SK-N-SH (cell line): ENCODE data around the gene PRDX1. TPM values are rescaled to one million over a fixed set of nuclear protein-coding genes. Genes with fewer than 3 reads are reported as not detected.
"Not testable (repeated sequence)": the region's sequence is repeated elsewhere in the genome, so short reads cannot be mapped to it uniquely, and the experiment has no call there.

Source experiments
- CTCF ChIA-PET: fragments of 300-600, 350-600 bp; formaldehyde crosslinking; extraction: SDS; loops from one replicate; lab custom pipeline; 2021; lab: Yijun Ruan, JAX
- POLR2A ChIA-PET: fragments of 350-600 bp; sonication (Branson Sonifier 250); formaldehyde crosslinking; extraction: SDS; loops from one replicate; lab custom pipeline; 2020; ENCODE audit warnings: antibody characterized with exemption, inconsistent platforms; lab: Yijun Ruan, JAX
- DNase-seq: peaks from one replicate; pipeline ENCODE4 v3.0.0; 2012
- H2AFZ ChIP-seq: fragments of 200-600 bp; sonication (generic); 2 replicates; pipeline ENCODE4 v1.8.1; 2016; ENCODE audit warnings: antibody characterized with exemption, mild to moderate bottlenecking, low read depth
- H3F3A ChIP-seq: fragments of 200-600 bp; sonication (generic); replicated peaks from 2 replicates; pipeline ENCODE3; 2016; ENCODE audit warnings: antibody characterized with exemption, mild to moderate bottlenecking; ENCODE audit not compliant: insufficient read depth
- H3K27ac ChIP-seq, 2 experiments: fragments of 200-500 bp in 1 of 2; fragments of 200-600 bp in 1 of 2; sonication (Bioruptor generic) in 1 of 2; sonication (generic), shearing (Covaris generic) in 1 of 2; 2 replicates each; pipeline versions ENCODE4 v1.5.1 to v1.6.1; 2014 to 2016; ENCODE audit warnings: low read depth in 2 of 2, inconsistent platforms in 1 of 2, low read length in 1 of 2, mild to moderate bottlenecking in 1 of 2, mixed read lengths in 1 of 2
- H3K27me3 ChIP-seq: fragments of 200-600 bp; sonication (generic), shearing (Covaris generic); 2 replicates; pipeline ENCODE4 v1.6.1; 2016; ENCODE audit warnings: mixed run types; ENCODE audit not compliant: insufficient read depth
- H3K36me3 ChIP-seq, 2 experiments: fragments of 200-500 bp in 1 of 2; fragments of 200-600 bp in 1 of 2; sonication (Bioruptor generic) in 1 of 2; sonication (generic) in 1 of 2; replicated peaks in 1 of 2; 2 replicates each; pipeline versions ENCODE3 to v1.5.1; 2014 to 2016; ENCODE audit warnings: low read length in 1 of 2, mild to moderate bottlenecking in 1 of 2; ENCODE audit not compliant: insufficient read depth in 2 of 2, control insufficient read depth in 1 of 2
- H3K4me1 ChIP-seq, 2 experiments: fragments of 200-500 bp in 1 of 2; fragments of 200-600 bp in 1 of 2; sonication (Bioruptor generic) in 1 of 2; sonication (generic), shearing (Covaris generic) in 1 of 2; 2 replicates each; pipeline versions ENCODE4 v1.5.1 to v1.6.1; 2014 to 2016; ENCODE audit warnings: low read depth in 1 of 2, low read length in 1 of 2, mixed run types in 1 of 2; ENCODE audit not compliant: insufficient read depth in 2 of 2, control insufficient read depth in 1 of 2
- H3K4me2 ChIP-seq: fragments of 200-600 bp; sonication (generic), shearing (Covaris generic); 2 replicates; pipeline ENCODE4 v1.6.1; 2017; ENCODE audit warnings: mixed run types
- H3K4me3 ChIP-seq, 2 experiments: fragments of 200-500 bp in 1 of 2; fragments of 200-600 bp in 1 of 2; sonication (Bioruptor generic) in 1 of 2; sonication (generic), shearing (Covaris generic) in 1 of 2; 2 replicates each; pipeline versions ENCODE4 v1.5.1 to v1.8.1; 2014 to 2016; ENCODE audit warnings: low read depth in 2 of 2, inconsistent platforms in 1 of 2, low read length in 1 of 2, mild to moderate bottlenecking in 1 of 2, mixed read lengths in 1 of 2, moderate library complexity in 1 of 2
- H3K79me2 ChIP-seq: fragments of 200-600 bp; sonication (generic); 2 replicates; pipeline ENCODE4 v1.8.1; 2017; ENCODE audit warnings: mild to moderate bottlenecking; ENCODE audit not compliant: insufficient read depth
- H3K9ac ChIP-seq: fragments of 200-600 bp; sonication (generic); 2 replicates; pipeline ENCODE4 v1.6.1; 2017; ENCODE audit warnings: mixed run types
- H3K9me2 ChIP-seq: fragments of 200-600 bp; sonication (generic); 2 replicates; pipeline ENCODE4 v1.6.1; 2017; ENCODE audit warnings: mixed run types
- H3K9me3 ChIP-seq: fragments of 200-600 bp; sonication (generic); 2 replicates; pipeline ENCODE4 v1.6.1; 2017; ENCODE audit warnings: mixed run types, mild to moderate bottlenecking, moderate library complexity
- H4K20me1 ChIP-seq: fragments of 200-600 bp; sonication (generic); 2 replicates; pipeline ENCODE4 v1.6.1; 2017; ENCODE audit warnings: mild to moderate bottlenecking, mixed run types; ENCODE audit not compliant: insufficient read depth
- CHD2 ChIP-seq: fragments of 150-350 bp; IDR thresholded peaks from 2 replicates; pipeline ENCODE4 v1.6.1; 2018; ENCODE audit warnings: low read length; ENCODE audit not compliant: partially characterized antibody
- EP300 ChIP-seq, 2 experiments: IDR thresholded peaks; 2 replicates each; pipeline versions ENCODE4 v1.4.0 to v1.6.1; 2012; ENCODE audit warnings: borderline replicate concordance in 1 of 2, low read depth in 1 of 2, low read length in 1 of 2
- FOSL2 ChIP-seq: IDR thresholded peaks from 2 replicates; pipeline ENCODE4 v1.4.0; 2012; ENCODE audit warnings: low read depth, mild to moderate bottlenecking, moderate library complexity, borderline replicate concordance
- FOXJ3 ChIP-seq: sonication (generic); formaldehyde crosslinking; IDR thresholded peaks from 2 replicates; pipeline ENCODE4 v1.5.1; 2020; ENCODE audit warnings: mild to moderate bottlenecking, missing genetic modification reagents
- GABPA ChIP-seq: IDR thresholded peaks from 2 replicates; pipeline ENCODE4 v1.4.0; 2012; ENCODE audit warnings: low read depth, mild to moderate bottlenecking
- GATA2 ChIP-seq: sonication (generic); formaldehyde crosslinking; IDR thresholded peaks from 2 replicates; pipeline ENCODE4 v1.5.0; 2020; ENCODE audit warnings: mild to moderate bottlenecking, missing genetic modification reagents
- NRF1 ChIP-seq: IDR thresholded peaks from 2 replicates; pipeline ENCODE4 v1.6.1; 2012; ENCODE audit warnings: low read depth, mild to moderate bottlenecking, low read length
- RFX5 ChIP-seq: IDR thresholded peaks from 2 replicates; pipeline ENCODE4 v1.6.1; 2012; ENCODE audit warnings: mild to moderate bottlenecking, improper control_type of control experiment, low read length
- SIN3A ChIP-seq: IDR thresholded peaks from 2 replicates; pipeline ENCODE4 v1.6.1; 2012; ENCODE audit warnings: low read depth, mild to moderate bottlenecking, low read length, moderate library complexity, borderline replicate concordance
- SMC3 ChIP-seq: IDR thresholded peaks from 2 replicates; pipeline ENCODE4 v1.6.1; 2012; ENCODE audit warnings: low read depth, low read length, improper control_type of control experiment
- YY1 ChIP-seq: IDR thresholded peaks from 2 replicates; pipeline ENCODE4 v1.4.0; 2012; ENCODE audit warnings: low read depth, mild to moderate bottlenecking
- WGBS: methylation state at CpG from one replicate; pipeline ENCODE4 v1.1.6; 2017; ENCODE audit warnings: low lambda C conversion rate; 5-methylcytosine and 5-hydroxymethylcytosine counted together
- polyA plus RNA-seq, 3 experiments: library from polyadenylated mRNA; depleted of rRNA; stranded (reverse); fragments of >200 nt; gene quantifications; 2 replicates each; pipeline ENCODE4 v1.2.3, GENCODE V29; 2012
- TF ChIP-seq, protein P1 (sequence below): IDR thresholded peaks from 2 replicates; pipeline ENCODE4 v1.4.0; 2012; ENCODE audit warnings: low read depth, borderline replicate concordance
- TF ChIP-seq, protein P2 (sequence below): IDR thresholded peaks from 2 replicates; pipeline ENCODE4 v1.4.0; 2012; ENCODE audit warnings: low read depth, borderline replicate concordance
- TF ChIP-seq, protein P3 (sequence below): IDR thresholded peaks from 2 replicates; pipeline ENCODE4; 2012
- TF ChIP-seq, protein P4 (sequence below): fragments of 150-350 bp; IDR thresholded peaks from 2 replicates; pipeline ENCODE4 v1.6.1; 2017; ENCODE audit warnings: antibody characterized with exemption, low read length, low read depth, borderline replicate concordance

Gene PRDX1
- polyA plus RNA-seq, 1 of the 3 experiments (the other 2 are of a cell fraction): 467 TPM

DNA sequence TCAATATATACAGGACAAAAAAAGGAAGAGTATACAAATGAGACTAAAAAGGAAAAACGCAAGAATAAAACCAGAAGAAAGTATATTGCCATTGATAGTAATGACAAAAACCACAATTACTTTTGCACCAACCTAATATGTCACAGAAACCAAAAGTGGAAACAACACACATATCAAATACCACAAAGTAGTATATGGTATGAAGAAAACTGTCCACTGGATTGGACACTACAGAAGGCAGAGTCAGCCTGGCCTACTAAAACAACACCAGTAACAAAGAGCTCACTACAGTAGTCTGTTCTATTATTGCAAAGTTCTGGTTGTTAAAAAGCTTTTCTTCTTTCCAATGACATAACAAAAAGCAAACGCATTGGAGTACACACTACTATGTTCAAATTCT, 48.4 kb downstream of the PRDX1 start:
- WGBS: 95% methylated on average over 2 of the region's 2 CpGs
- H3K27ac ChIP-seq: no peak overlapping the region
- no peak overlapping the region for H3K9ac ChIP-seq
- H3K4me2 ChIP-seq: no peak overlapping the region
- H3K79me2 ChIP-seq: no peaks in the 10 kb centered on the region
- no peak overlapping the region for H3K4me3 ChIP-seq
- no peaks in the 10 kb centered on the region for H3K9me2 ChIP-seq
- CTCF ChIA-PET: interaction anchor here (0.8 to 1.1 kb wide), 2 partner anchors 114 to 455 kb away, joined by 3 read pairs; no protein-coding TSS in a partner anchor
- H2AFZ ChIP-seq: no peak overlapping the region
- H3F3A ChIP-seq: no peaks in the 10 kb centered on the region
- no peaks in the 10 kb centered on the region for H3K9me3 ChIP-seq
- DNase-seq: no peak
- H3K36me3 ChIP-seq: no peaks in the 10 kb centered on the region
- no peaks in the 10 kb centered on the region for H3K4me1 ChIP-seq
- TF ChIP-seq, protein P1, sequence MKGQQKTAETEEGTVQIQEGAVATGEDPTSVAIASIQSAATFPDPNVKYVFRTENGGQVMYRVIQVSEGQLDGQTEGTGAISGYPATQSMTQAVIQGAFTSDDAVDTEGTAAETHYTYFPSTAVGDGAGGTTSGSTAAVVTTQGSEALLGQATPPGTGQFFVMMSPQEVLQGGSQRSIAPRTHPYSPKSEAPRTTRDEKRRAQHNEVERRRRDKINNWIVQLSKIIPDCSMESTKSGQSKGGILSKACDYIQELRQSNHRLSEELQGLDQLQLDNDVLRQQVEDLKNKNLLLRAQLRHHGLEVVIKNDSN: no peak
- TF ChIP-seq FOXJ3 (CRISPR knock-in tag) (no peak), EP300 (IDR thresholded peaks at IDR 0.05; ENCODE audit: borderline replicate concordance in 1 of 2, low read depth in 1 of 2, low read length in 1 of 2) (no peak), YY1 (no peak), SIN3A (no peak), FOSL2 (no peak), SMC3 (no peak), GABPA (no peak)
- TF ChIP-seq, protein P2, sequence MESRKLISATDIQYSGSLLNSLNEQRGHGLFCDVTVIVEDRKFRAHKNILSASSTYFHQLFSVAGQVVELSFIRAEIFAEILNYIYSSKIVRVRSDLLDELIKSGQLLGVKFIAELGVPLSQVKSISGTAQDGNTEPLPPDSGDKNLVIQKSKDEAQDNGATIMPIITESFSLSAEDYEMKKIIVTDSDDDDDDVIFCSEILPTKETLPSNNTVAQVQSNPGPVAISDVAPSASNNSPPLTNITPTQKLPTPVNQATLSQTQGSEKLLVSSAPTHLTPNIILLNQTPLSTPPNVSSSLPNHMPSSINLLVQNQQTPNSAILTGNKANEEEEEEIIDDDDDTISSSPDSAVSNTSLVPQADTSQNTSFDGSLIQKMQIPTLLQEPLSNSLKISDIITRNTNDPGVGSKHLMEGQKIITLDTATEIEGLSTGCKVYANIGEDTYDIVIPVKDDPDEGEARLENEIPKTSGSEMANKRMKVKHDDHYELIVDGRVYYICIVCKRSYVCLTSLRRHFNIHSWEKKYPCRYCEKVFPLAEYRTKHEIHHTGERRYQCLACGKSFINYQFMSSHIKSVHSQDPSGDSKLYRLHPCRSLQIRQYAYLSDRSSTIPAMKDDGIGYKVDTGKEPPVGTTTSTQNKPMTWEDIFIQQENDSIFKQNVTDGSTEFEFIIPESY: no peak
- TF ChIP-seq, protein P3, sequence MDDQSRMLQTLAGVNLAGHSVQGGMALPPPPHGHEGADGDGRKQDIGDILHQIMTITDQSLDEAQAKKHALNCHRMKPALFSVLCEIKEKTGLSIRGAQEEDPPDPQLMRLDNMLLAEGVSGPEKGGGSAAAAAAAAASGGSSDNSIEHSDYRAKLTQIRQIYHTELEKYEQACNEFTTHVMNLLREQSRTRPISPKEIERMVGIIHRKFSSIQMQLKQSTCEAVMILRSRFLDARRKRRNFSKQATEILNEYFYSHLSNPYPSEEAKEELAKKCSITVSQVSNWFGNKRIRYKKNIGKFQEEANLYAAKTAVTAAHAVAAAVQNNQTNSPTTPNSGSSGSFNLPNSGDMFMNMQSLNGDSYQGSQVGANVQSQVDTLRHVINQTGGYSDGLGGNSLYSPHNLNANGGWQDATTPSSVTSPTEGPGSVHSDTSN: no peak
- TF ChIP-seq, protein P4, sequence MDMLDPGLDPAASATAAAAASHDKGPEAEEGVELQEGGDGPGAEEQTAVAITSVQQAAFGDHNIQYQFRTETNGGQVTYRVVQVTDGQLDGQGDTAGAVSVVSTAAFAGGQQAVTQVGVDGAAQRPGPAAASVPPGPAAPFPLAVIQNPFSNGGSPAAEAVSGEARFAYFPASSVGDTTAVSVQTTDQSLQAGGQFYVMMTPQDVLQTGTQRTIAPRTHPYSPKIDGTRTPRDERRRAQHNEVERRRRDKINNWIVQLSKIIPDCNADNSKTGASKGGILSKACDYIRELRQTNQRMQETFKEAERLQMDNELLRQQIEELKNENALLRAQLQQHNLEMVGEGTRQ: no peak
- no peaks in the 10 kb centered on the region for H3K27me3 ChIP-seq
- POLR2A ChIA-PET: no interaction called here
- H4K20me1 ChIP-seq: no peaks in the 10 kb centered on the region

DNA sequence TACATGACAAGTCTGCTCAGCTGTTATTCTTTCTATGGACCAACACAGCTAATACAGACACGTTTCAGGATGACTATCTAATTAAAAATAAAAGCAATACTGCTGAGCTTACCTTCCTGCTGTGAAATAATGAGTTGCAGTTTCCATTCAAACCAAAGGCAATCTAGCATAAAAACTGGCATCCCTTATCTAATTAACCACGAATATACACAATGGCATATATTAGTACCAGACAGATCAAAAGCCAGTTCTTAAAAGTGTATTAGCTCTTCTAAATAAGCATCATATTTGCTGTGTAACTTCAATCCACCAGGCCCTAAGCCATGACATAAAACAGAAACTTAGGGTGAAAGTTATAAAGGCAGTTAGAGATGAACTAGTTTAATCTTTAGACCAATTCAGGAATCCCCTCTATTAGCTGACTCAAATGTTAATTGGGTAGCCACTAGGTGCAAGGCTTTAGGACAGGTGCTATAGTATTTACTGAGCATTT, 51.3 kb downstream of the PRDX1 start:
- WGBS: 38% methylated on average over 2 of the region's 2 CpGs
- CTCF ChIA-PET: no interaction called here
- Histone ChIP-seq H3K9me3 (no peaks in the 10 kb centered on the region), H3K4me2 (no peak overlapping the region), H3F3A (no peaks in the 10 kb centered on the region), H3K36me3 (no peaks in the 10 kb centered on the region), H3K27me3 (no peaks in the 10 kb centered on the region), H3K9me2 (no peaks in the 10 kb centered on the region), H2AFZ (no peak overlapping the region), H3K9ac (no peak overlapping the region), H3K4me3 (no peak overlapping the region), H3K4me1 (no peaks in the 10 kb centered on the region), H3K79me2 (no peaks in the 10 kb centered on the region), H4K20me1 (no peaks in the 10 kb centered on the region)
- DNase-seq: no peak
- POLR2A ChIA-PET: no interaction called here
- TF ChIP-seq GATA2 (no peak), CHD2 (no peak), FOSL2 (no peak), GABPA (no peak), RFX5 (no peak), NRF1 (no peak)
- TF ChIP-seq, protein P2: no peak
- TF ChIP-seq, all 33 proteins: peak for 0
- H3K27ac ChIP-seq: no peak overlapping the region

DNA sequence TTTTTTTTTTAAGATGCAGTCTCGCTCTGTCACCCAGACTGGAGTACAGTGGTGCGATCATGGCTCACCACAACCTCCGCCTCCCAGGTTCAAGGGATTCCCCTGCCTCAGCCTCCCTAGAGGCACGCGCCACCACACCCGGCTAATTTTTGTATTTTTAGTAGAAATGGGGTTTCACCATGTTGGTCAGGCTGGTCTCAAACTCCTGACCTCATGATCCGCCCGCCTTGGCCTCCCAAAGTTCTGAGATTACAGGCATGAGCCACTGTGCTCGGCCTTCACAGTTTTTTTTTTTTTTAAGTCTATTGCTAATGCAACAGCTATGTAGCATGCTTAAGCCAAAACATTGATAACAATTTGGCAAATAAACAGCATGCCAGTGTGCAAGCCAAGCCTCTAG, 54.3 kb downstream of the PRDX1 start:
- H3K79me2 ChIP-seq, H3K9me2 ChIP-seq, H3K4me3 ChIP-seq, H3K4me1 ChIP-seq, H4K20me1 ChIP-seq, CTCF ChIA-PET, H3K36me3 ChIP-seq, POLR2A ChIA-PET, H3F3A ChIP-seq, H3K9me3 ChIP-seq, H3K27me3 ChIP-seq, H3K9ac ChIP-seq, DNase-seq, H3K27ac ChIP-seq, H3K4me2 ChIP-seq, H2AFZ ChIP-seq: not testable (repeated sequence)
- WGBS: 90% methylated on average over 9 of the region's 9 CpGs
